Endothelial cell (in vitro differentiated cells): ENCODE data around the gene ADAP1. TPM values are rescaled to one million over a fixed set of nuclear protein-coding genes. Genes with fewer than 3 reads are reported as not detected.

Experiments
- DNase-seq: peaks from one replicate; pipeline ENCODE4 v3.0.0; 2021; ENCODE audit warnings: low spot score
- H3K27ac Mint-ChIP-seq: one replicate; pipeline ENCODE4 v1.8.0; 2021; ENCODE audit warnings: mixed read lengths, inconsistent platforms; ENCODE audit not compliant: unreplicated experiment
- H3K27me3 Mint-ChIP-seq: one replicate; pipeline ENCODE4 v1.8.0; 2021; ENCODE audit warnings: mild to moderate bottlenecking, moderate library complexity, mixed read lengths, inconsistent platforms; ENCODE audit not compliant: unreplicated experiment
- H3K36me3 Mint-ChIP-seq: one replicate; pipeline ENCODE4 v1.8.0; 2021; ENCODE audit warnings: mild to moderate bottlenecking, low read depth, mixed read lengths, inconsistent platforms; ENCODE audit not compliant: unreplicated experiment
- H3K4me1 Mint-ChIP-seq: one replicate; pipeline ENCODE4 v1.8.0; 2021; ENCODE audit warnings: mild to moderate bottlenecking, mixed read lengths, inconsistent platforms; ENCODE audit not compliant: unreplicated experiment
- H3K4me3 Mint-ChIP-seq: one replicate; pipeline ENCODE4 v1.8.0; 2021; ENCODE audit warnings: mild to moderate bottlenecking, mixed read lengths, inconsistent platforms; ENCODE audit not compliant: unreplicated experiment
- H3K9me3 Mint-ChIP-seq: one replicate; pipeline ENCODE4 v1.8.0; 2021; ENCODE audit warnings: mixed read lengths, inconsistent platforms; ENCODE audit not compliant: unreplicated experiment
- total RNA-seq: library from RNA; stranded (reverse); fragmentation: NEBNext Ultra II Directional; extraction: Animal tissue kit (Norgen Biotek cat#: 25700); gene quantifications from one replicate; pipeline ENCODE4 v1.2.1, GENCODE V29; 2021; ENCODE audit not compliant: unreplicated experiment
- TF ChIP-seq, protein P1 (sequence below): fragments of 200-600 bp; sonication (generic); IDR thresholded peaks from one replicate; pipeline ENCODE4 v1.5.0; 2021; ENCODE audit warnings: antibody characterized with exemption; ENCODE audit not compliant: unreplicated experiment

ADAP1 gene
- total RNA-seq, 1 donor from 2014 or later, result 1.7 TPM

DNA sequence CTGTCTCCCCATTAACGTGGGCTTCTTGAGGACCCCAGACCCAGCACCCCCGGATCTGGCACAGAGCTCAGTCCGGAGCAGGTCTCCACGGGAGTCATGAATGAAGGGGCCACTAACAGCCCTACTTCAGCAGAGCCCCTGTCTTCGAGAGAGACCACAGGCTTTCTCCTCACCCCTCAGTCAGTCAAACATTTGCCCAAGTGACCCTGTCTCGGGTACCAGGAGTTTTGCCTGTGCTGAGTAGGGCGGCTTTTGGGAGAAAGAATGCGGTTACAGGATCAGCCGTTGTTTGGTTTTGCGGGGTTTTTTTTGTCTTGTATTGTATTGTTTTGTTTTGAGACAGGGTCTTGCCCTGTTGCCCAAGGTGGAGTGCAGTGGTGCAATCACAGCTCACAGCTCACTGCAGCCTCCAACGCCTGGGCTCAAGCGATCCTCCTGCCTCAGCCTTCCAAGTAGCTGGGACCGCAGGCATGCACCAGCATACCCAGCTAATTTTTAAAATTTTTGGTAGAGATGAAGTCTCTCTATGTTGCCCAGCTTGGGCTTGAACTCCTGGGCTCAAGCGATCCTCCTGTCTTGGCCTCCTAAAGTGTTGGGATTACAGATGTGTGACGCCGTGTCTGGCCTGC, 16.5 kb downstream of the ADAP1 start:
- Mint-ChIP-seq H3K9me3 (no peaks in the 10 kb centered on the region), H3K4me1 (no peaks in the 10 kb centered on the region), H3K27me3 (peaks cover 5% of the 10 kb centered on the region), H3K36me3 (peaks cover 6% of the 10 kb centered on the region), H3K27ac (no peak overlapping the region), H3K4me3 (no peak overlapping the region)
- no peak for DNase-seq
- TF ChIP-seq, protein P1, sequence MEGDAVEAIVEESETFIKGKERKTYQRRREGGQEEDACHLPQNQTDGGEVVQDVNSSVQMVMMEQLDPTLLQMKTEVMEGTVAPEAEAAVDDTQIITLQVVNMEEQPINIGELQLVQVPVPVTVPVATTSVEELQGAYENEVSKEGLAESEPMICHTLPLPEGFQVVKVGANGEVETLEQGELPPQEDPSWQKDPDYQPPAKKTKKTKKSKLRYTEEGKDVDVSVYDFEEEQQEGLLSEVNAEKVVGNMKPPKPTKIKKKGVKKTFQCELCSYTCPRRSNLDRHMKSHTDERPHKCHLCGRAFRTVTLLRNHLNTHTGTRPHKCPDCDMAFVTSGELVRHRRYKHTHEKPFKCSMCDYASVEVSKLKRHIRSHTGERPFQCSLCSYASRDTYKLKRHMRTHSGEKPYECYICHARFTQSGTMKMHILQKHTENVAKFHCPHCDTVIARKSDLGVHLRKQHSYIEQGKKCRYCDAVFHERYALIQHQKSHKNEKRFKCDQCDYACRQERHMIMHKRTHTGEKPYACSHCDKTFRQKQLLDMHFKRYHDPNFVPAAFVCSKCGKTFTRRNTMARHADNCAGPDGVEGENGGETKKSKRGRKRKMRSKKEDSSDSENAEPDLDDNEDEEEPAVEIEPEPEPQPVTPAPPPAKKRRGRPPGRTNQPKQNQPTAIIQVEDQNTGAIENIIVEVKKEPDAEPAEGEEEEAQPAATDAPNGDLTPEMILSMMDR, result no peak

DNA sequence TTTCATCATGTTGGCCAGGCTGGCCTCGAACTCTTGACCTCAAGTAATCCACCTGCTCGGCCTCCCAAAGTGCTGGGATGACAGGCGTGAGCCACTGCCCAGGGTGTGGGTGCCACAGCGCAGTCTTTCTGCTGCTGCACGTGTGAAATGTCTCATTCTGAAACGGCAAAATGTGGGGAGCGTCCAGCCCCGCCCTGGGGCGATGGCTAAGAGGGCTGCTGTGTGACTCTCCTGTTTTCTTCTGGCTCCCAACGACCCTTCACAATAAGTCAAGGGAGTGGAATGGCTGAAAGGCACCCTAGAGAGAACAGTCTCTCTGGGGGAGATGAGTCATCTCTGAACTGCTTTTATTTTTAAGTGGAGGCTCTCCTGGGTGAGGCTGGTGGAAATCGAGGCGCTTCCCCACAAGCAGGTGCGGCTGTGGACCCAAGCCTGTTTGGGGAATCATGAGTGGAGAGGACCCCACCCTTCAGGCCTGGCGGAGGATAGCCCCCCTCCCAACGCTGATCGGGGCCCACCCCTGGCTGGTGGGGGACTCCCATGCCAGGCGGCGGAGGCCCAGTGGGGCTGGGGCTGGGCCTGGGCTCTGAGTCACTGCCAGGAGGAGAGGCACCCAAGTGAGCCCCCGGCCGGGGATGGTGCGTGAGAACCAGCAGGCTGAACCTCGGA, 18.0 kb downstream of the ADAP1 start:
- no peak for DNase-seq
- Mint-ChIP-seq H3K9me3 (no peaks in the 10 kb centered on the region), H3K27ac (no peak overlapping the region), H3K4me3 (no peak overlapping the region), H3K27me3 (no peaks in the 10 kb centered on the region), H3K4me1 (no peaks in the 10 kb centered on the region), H3K36me3 (no peaks in the 10 kb centered on the region)
- TF ChIP-seq, protein P1, result no peak

DNA sequence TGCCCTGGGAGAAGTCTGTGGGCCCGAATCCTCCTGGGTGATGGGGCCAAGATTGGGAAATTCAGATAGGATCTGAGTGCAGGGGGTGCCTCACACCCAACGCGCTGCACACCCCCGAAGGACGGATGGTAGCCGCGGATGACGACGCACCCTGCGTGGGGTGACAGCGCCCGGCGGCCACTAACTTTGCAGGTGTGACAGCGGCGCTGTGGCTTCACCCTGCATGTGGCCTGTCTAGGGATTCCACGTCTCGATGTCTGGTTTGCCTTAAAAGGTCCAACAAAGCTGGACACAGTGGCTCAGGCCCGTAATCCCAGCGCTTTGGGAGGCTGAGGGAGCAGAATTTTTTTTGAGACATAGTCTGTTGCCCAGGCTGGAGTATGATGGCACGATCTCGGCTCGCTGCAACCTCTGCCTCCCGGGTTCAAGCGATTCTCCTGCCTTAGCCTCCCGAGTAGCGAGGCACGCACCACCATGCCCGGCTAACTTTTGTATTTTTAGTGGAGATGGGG, 18.6 kb downstream of the ADAP1 start:
- Mint-ChIP-seq H3K27ac (no peak overlapping the region), H3K4me1 (no peaks in the 10 kb centered on the region), H3K27me3 (no peaks in the 10 kb centered on the region), H3K9me3 (no peaks in the 10 kb centered on the region), H3K4me3 (no peak overlapping the region), H3K36me3 (no peaks in the 10 kb centered on the region)
- TF ChIP-seq, protein P1, result no peak
- DNase-seq, result no peak

- Mint-ChIP-seq H3K27me3 (no peaks in the 10 kb centered on the region), H3K4me3 (no peak overlapping the region), H3K9me3 (no peaks in the 10 kb centered on the region), H3K4me1 (no peaks in the 10 kb centered on the region), H3K36me3 (no peaks in the 10 kb centered on the region), H3K27ac (no peak overlapping the region)
- no peak for DNase-seq
- TF ChIP-seq, protein P1, result no peak
Observed at GRCh38 chr7:935164-935873, 19.2 kb downstream of the ADAP1 start.
